ENCODE data around the gene ATRNL1. TPM values are rescaled to one million over a fixed set of nuclear protein-coding genes. Genes with fewer than 3 reads are reported as not detected.

Gene ATRNL1
- total RNA-seq, 4 donors from 2014 or later = 0.44 to 1.4 (median 1.1) TPM

- Histone ChIP-seq H3K27ac (no peak overlapping the region), H3K4me3 (no peak overlapping the region), H3K27me3 (no peaks in the 10 kb centered on the region), H3K9me3 (no peaks in the 10 kb centered on the region), H3K36me3 (no peaks in the 10 kb centered on the region), H3K4me1 (no peaks in the 10 kb centered on the region)
- WGBS = 64% methylated on average over 5 of the region's 5 CpGs
- TF ChIP-seq POLR2AphosphoS5 (IDR thresholded peaks at IDR 0.05) (no peak), POLR2A (IDR thresholded peaks at IDR 0.05) (no peak), EP300 (IDR thresholded peaks at IDR 0.05) (no peak), CTCF (IDR thresholded peaks at IDR 0.05) (no peak)
- no peak for DNase-seq (ENCODE audit: low spot score in 2 of 2)
Observed at GRCh38 chr10:115957786-115958442, 864.7 kb downstream of the ATRNL1 start.

GRCh38 chr10:115963848-115964247, 870.7 kb downstream of the ATRNL1 start:
- no peak for TF ChIP-seq POLR2A (IDR thresholded peaks at IDR 0.05)
- TF ChIP-seq CTCF (IDR thresholded peaks at IDR 0.05) = no peak
- TF ChIP-seq POLR2AphosphoS5 (IDR thresholded peaks at IDR 0.05) = no peak
- TF ChIP-seq EP300 (IDR thresholded peaks at IDR 0.05) = no peak
- WGBS = 42% methylated on average over 6 of the region's 6 CpGs
- Histone ChIP-seq H3K36me3 (no peaks in the 10 kb centered on the region), H3K4me3 (no peak overlapping the region), H3K9me3 (no peaks in the 10 kb centered on the region), H3K4me1 (no peaks in the 10 kb centered on the region), H3K27me3 (no peaks in the 10 kb centered on the region), H3K27ac (no peak overlapping the region)
- no peak for DNase-seq (ENCODE audit: low spot score in 2 of 2)

- Histone ChIP-seq H3K27me3 (no peaks in the 10 kb centered on the region), H3K4me3 (no peak overlapping the region), H3K4me1 (no peaks in the 10 kb centered on the region), H3K36me3 (no peaks in the 10 kb centered on the region), H3K9me3 (no peaks in the 10 kb centered on the region), H3K27ac (no peak overlapping the region)
- no peak for TF ChIP-seq EP300 (IDR thresholded peaks at IDR 0.05)
- no peak for TF ChIP-seq POLR2A (IDR thresholded peaks at IDR 0.05)
- TF ChIP-seq CTCF (IDR thresholded peaks at IDR 0.05) = no peak
- no peak for TF ChIP-seq POLR2AphosphoS5 (IDR thresholded peaks at IDR 0.05)
- no peak for DNase-seq (ENCODE audit: low spot score in 2 of 2)
- 97% methylated on average over 5 of the region's 5 CpGs for WGBS
Observed at GRCh38 chr10:115964827-115965226, 871.7 kb downstream of the ATRNL1 start.

GRCh38 chr10:115965376-115965775, 872.2 kb downstream of the ATRNL1 start:
- TF ChIP-seq POLR2A (IDR thresholded peaks at IDR 0.05) = no peak
- no peak for TF ChIP-seq CTCF (IDR thresholded peaks at IDR 0.05)
- no peak for TF ChIP-seq EP300 (IDR thresholded peaks at IDR 0.05)
- no peak for TF ChIP-seq POLR2AphosphoS5 (IDR thresholded peaks at IDR 0.05)
- Histone ChIP-seq H3K27ac (no peak overlapping the region), H3K27me3 (no peaks in the 10 kb centered on the region), H3K36me3 (no peaks in the 10 kb centered on the region), H3K4me1 (no peaks in the 10 kb centered on the region), H3K9me3 (no peaks in the 10 kb centered on the region), H3K4me3 (no peak overlapping the region)
- WGBS = 70% methylated on average over 7 of the region's 7 CpGs
- DNase-seq (ENCODE audit: low spot score in 2 of 2) = no peak

- Histone ChIP-seq H3K27ac (no peak overlapping the region), H3K9me3 (no peaks in the 10 kb centered on the region), H3K27me3 (no peaks in the 10 kb centered on the region), H3K4me1 (no peaks in the 10 kb centered on the region), H3K36me3 (no peaks in the 10 kb centered on the region), H3K4me3 (no peak overlapping the region)
- TF ChIP-seq POLR2A (IDR thresholded peaks at IDR 0.05) (no peak), EP300 (IDR thresholded peaks at IDR 0.05) (no peak), POLR2AphosphoS5 (IDR thresholded peaks at IDR 0.05) (no peak), CTCF (IDR thresholded peaks at IDR 0.05) (no peak)
- no peak for DNase-seq (ENCODE audit: low spot score in 2 of 2)
- WGBS = 91% methylated on average over 3 of the region's 3 CpGs
Observed at GRCh38 chr10:115968236-115968635, 875.1 kb downstream of the ATRNL1 start.

Data from suprapubic skin (tissue), 4 donors.